Choroid plexus epithelial cell (primary cell): ENCODE data around the gene PPFIA3.

Experiments
- DNase-seq: peaks from one replicate; pipeline ENCODE4 v3.0.0-alpha.2; 2010; ENCODE audit warnings: low read depth
- H3K4me3 ChIP-seq: 2 replicates; pipeline ENCODE4 v1.5.1; 2011; ENCODE audit warnings: low read depth, mild to moderate bottlenecking, control low read depth, low read length, moderate library complexity
- TF ChIP-seq, protein P1 (sequence below): conservative IDR thresholded peaks from 2 replicates; pipeline ENCODE4 v1.5.1; 2011; ENCODE audit warnings: low read depth, mild to moderate bottlenecking, control low read depth, inconsistent platforms, low read length, moderate library complexity

PPFIA3 gene

DNA sequence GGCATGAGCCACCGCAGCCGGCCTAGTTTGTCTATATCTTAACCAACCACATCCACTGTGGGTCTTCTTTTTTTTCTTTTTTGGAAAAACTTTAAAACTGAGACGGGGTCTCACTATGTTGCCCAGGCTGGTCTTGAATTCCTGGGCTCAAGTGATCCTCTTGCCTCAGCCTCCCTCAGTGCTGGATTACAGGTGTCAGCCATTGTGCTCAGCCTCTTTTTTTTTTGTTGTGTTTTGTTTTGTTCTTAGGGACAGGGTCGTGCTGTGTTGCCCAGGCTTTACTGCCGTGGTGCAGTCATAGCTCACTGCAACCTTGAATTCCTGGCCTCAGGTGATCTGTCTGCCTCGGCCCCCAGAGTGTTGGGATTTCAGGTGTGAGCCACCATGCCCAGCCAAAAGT, 26.7 kb upstream of the PPFIA3 start:
- no peak for DNase-seq
- TF ChIP-seq, protein P1, sequence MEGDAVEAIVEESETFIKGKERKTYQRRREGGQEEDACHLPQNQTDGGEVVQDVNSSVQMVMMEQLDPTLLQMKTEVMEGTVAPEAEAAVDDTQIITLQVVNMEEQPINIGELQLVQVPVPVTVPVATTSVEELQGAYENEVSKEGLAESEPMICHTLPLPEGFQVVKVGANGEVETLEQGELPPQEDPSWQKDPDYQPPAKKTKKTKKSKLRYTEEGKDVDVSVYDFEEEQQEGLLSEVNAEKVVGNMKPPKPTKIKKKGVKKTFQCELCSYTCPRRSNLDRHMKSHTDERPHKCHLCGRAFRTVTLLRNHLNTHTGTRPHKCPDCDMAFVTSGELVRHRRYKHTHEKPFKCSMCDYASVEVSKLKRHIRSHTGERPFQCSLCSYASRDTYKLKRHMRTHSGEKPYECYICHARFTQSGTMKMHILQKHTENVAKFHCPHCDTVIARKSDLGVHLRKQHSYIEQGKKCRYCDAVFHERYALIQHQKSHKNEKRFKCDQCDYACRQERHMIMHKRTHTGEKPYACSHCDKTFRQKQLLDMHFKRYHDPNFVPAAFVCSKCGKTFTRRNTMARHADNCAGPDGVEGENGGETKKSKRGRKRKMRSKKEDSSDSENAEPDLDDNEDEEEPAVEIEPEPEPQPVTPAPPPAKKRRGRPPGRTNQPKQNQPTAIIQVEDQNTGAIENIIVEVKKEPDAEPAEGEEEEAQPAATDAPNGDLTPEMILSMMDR, result no peak
- no peak overlapping the region for H3K4me3 ChIP-seq

- TF ChIP-seq, protein P1, result no peak
- DNase-seq, result no peak
- H3K4me3 ChIP-seq, result no peak overlapping the region
These were observed 24.6 kb upstream of the PPFIA3 start for GRCh38 chr19:49094505-49095482.

GRCh38 chr19:49097453-49098288, 21.7 kb upstream of the PPFIA3 start:
- TF ChIP-seq, protein P1, result peak; percentile 98
- DNase-seq, result peak; percentile 84
- no peak overlapping the region for H3K4me3 ChIP-seq

GRCh38 chr19:49098795-49099194, 20.5 kb upstream of the PPFIA3 start:
- DNase-seq, result no peak
- H3K4me3 ChIP-seq, result no peak overlapping the region
- TF ChIP-seq, protein P1, result no peak

DNA sequence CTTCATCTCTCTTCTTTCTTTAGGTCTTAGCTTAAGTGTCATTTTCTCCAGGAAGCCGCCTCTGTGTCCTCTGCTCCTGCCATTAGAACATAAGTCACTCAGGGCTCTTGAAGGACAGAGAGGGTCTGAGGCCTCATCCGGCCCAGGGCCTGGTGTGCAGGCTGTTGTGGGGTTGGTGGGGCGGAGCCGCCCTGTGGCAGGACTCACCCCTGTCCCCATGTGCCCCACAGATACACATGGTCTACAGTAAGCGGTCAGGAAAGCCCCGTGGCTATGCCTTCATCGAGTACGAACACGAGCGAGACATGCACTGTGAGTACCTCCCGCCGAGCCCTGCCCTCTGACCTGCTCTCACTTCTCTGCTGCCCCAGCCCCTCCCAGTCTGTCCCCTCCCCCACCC, 18.2 kb upstream of the PPFIA3 start:
- TF ChIP-seq, protein P1, result no peak
- no peak for DNase-seq
- H3K4me3 ChIP-seq, result no peak overlapping the region

DNA sequence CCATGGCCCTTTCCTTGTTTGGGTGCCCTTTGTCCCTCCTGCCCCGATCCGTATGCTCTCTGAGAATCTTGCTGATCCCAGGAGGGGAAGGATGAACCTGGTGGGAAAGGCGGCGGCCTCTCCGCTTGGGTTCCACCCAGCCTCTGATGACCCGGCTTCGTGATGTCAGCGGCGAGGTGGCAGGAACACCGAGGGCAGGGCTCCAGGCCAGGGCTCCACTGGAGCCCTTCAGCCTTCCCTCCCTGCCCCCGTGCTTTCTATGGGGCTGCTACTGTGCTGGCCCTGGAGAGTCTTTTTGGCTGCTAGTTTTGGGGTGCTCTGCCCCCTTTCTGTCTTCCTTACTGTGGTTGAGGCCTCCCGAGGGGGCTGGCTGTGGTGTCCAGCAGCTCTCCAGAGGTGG, 17.0 kb upstream of the PPFIA3 start:
- TF ChIP-seq, protein P1, result no peak
- H3K4me3 ChIP-seq, result no peak overlapping the region
- no peak for DNase-seq
